Hippocampal formation (tissue), 2 donors: ENCODE measurements around the gene DEFB110.

Experiments
- DNase-seq, 2 donors: peaks; one replicate each; lab custom pipeline; 2025; lab: John Stamatoyannopoulos, UW

The DEFB110 gene

DNA sequence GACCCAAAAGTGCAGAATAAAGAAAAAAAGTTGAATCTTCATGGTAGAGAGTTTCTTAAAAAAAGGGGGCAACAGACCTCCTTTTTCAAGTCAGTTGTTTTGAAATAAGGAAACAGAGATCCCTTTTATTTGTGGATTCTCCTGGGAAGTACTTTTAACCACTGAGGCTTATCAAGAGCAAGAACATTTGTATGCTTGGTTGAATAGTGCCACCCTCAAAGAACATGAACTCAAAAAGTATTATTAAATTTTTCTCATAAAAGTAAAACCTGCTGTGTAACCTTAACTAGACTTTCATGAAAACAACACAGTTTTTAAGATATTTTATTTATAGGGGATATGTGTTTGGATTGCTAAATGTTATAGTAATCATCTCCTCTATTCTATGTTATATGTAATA is at the start of gene DEFB110:
DEFB110 (minus strand) TSS at position 101 of the 400 bp plus-strand sequence; CDS start at position 42, 59 bp downstream.
- DNase-seq = no peak

DNA sequence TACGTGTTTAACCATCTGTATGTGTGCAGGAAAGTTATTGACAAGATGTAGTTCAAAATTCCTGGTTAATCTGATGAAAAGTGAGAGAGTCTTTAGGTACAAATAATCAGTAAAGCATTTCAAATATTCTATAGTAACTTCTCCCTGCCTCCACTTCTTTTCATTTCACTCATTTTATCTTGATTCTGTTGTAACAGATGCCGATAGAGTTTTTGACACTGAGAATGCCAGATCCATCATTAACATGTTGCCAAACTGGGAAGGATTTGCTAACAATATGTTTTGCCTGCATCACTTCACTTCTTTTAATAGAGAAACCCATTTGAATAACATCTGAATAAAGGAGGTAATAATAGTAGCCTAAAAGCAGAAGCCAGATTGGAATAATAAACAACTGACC is 48.3 kb upstream of the DEFB110 start:
- no peak for DNase-seq

DNA sequence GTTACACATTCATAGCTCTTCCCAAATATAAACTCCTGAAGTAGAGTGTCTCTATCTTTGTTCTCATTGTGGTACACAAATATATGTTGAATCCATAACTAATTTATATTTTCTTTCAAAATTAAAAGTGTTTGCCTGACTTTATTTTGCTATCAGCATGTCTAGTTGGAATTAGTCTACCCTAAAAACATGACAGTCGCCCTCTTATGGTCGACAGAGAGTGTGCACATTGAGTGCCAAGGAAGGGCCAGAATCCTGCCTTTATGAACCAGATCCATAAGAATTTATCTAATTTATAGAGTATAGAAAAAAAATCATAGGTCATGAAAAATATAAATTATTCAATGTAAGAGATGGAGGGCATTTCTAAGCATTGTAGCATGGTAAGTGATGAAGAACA is 40.3 kb upstream of the DEFB110 start:
- no peak for DNase-seq

DNA sequence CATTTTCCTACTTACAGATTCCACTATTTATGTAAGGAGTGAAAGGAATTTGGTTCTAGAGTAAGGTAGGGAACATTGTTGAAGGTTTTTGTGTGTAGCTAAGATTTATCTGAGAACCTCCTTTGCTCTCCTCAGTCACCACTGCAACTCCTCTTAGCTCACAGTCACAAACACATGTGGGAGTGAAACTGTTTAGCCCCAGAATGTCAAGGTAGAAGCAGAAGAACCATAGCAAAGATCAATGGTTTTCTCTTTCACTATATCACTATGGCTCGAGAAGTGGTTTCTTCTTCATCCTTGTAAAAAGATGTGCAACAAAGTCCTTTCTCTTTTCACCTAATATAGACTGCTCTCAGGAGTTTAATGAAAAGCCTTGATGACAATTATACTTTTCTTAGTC is 34.4 kb upstream of the DEFB110 start:
- DNase-seq = no peak

DNA sequence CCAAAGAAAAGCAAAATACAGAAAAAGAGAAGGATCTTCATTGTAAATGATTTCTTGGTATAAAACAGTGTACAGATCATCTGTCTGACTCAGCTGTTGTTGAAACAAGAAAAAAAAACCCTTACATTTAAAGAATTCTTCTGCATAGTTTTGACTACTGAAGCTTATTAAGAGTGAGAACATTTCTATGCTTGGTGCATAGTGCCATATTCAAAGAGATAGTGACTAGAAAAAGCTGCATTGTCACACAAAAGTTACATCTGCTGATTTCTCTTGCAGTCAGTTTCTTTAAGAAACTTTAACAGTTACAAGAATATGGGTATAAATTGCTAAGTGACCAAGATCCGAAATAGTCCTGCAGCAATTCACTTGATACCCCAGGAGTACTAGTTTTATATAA is 28.0 kb upstream of the DEFB110 start, which contains the start of gene DEFB112:
DEFB112 (minus strand) TSS at position 101 of the 400 bp plus-strand sequence; CDS start at position 41, 60 bp downstream.
- no peak for DNase-seq

DNA sequence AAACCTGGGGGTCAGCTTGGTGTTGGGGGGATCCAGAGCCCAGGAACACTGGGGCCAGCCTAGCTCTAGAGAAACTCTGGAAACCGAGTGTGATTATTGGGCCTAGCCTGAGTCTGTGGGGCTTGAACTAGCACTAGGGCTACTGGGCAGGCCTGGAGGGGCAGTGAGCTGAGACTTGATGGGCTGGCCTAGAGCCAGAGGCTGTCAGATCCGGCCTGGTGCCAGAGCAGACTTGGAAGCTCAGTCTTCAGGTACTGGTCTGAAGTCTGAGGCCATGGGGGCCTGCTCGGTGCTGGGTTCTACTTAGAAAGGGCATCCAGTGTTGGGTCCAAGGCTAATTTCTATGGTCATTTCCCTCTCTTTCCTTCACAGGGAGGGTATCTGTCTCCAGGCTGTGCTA is 25.2 kb upstream of the DEFB110 start:
- DNase-seq = no peak

DNA sequence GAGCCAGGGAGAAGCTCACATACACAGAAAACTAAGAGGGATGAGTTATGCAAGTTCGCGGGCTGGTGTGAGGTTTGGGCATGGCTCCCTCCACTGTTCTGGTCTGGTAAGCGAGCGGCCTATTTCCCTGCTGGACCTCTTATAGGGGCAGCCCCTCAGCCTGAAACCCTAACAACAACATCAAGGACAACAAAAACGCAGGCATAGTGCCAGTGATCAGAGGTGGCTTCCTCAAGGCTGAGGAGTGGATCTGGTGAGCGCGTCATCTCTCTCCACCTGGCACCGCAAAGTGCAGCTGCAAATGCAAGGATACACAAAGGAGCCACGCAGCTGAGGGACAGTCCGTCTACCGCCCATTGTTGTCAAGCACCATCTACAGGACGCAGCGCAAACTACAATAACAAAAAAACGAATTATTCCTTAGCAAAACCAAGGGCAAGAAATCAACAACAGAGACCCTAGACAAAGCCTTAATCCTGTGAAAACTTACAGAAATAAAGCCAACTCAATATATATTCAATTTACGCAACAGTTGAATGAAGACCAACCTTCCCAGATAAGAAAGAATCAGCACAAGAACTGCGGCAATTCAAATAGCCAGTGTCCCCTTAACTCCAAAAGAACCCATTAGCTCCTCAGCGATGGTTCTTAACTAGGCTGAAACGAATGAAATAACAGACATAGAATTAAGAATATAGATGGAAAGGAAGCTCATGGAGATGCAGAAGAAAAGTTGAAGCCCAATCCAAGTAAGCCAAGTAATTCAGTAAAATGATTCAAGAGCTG is 9.2 kb upstream of the DEFB110 start:
- no peak for DNase-seq

DNA sequence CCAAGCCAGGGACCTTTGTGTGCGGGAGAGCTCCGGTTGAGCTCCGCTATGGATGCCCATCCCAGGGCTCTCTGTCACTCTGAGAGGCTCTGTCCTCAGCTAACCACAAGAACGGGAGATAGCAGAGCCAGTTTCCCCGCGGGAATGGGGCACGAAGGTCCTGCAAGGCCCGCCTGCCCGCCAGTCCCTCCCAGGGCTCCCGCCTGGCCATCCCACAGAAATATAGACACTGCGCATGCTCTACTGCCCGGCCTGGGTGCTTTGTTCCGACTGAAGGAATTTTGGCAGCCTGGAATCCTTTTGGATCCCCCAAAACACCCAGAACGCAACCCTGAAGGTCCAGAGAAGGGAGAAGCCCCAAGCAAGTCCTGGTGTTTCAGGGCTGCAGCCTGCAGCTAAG is 8.6 kb upstream of the DEFB110 start:
- no peak for DNase-seq

DNA sequence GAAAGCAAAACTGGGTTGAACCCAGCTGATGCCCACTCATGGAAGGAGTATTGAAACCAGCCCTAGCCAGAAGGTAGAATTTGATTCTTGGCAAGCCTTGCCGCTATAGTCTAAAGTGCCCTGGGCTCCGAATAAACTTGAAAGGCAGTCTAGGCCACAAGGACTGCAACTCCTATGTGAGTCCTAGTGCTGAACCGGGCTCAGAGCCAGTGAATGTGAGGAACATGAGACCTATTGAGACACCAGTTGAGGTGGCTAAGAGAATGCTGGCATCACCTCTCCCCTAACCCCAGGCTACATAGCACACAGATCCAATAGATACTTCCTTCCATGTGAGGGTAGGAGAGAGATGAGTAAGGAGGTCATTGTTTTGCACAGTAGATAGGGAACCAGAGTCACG is 3.5 kb upstream of the DEFB110 start:
- no peak for DNase-seq

DNA sequence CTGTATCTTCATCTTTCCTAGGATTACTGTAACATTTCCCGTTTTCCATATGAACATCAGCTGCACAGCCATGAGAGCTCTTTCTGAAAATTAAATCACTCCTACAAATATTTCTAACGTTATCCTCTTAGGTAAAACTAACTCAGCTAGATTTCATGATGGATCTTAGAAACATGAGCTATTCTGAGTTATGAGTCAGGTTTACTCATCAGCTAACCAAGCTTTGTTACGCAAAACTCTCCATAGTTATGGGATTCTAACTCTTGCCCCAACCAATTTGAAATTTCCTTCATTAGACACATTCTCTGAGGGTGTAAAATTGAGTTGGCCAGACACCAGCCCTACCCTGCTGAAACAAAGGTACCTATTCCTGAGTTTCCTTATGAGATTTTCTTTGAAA is 14.0 kb downstream of the DEFB110 start:
- DNase-seq = no peak

DNA sequence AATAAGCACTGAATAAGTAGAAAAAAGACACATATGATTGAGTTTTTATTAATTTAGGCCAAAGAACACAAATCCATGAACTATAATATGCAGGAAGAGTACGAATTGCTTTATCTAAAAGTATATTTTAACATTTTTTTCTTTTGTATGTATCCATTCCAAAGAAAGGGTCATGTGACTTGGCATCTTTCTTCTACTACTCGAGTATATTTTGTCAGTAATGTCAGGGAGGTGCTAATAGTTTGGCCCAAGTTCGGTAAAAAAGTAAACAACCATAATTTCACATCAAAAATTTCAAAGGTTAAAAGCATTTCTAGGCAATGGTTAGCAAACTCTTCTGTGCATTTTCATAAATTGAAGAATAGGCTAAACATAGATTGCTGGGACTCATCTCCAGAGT is 18.7 kb downstream of the DEFB110 start:
- DNase-seq = no peak

DNA sequence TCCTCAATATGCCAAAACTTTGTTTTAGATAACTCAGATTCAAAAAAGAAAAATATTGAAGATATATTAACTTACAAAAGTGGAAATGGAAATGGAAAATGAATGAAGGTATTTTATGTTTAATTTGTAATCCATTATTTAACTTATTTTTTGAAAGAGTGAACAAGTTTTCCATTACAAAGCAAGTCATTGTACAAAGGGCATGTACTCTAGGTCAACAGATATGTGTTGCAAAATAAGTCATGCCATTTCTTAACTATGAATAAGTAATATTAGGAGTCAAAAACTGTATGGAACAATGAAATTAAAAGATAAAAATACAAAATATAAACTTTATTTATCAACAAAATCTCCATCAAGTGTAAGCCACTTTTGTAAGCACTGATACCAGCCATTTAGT is 26.5 kb downstream of the DEFB110 start:
- no peak for DNase-seq

DNA sequence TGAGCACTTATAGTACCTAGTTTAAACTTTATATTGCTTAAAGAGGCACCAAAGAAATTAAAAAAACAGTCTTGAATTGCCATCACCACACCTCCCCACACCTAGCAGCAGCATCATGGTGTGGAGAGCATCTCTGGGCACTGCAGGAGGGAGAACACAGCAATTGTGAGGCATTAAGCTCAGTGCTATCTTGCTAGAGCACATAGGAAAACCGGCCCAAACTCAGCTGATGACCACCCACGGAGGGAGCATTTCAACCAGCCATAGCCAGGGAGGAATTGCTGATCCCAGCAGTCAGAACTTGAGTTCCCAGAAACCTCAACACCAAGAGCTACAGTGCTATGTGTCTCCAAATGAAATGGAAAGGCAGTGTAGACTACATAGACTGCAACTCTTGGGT is 32.9 kb downstream of the DEFB110 start:
- no peak for DNase-seq

DNA sequence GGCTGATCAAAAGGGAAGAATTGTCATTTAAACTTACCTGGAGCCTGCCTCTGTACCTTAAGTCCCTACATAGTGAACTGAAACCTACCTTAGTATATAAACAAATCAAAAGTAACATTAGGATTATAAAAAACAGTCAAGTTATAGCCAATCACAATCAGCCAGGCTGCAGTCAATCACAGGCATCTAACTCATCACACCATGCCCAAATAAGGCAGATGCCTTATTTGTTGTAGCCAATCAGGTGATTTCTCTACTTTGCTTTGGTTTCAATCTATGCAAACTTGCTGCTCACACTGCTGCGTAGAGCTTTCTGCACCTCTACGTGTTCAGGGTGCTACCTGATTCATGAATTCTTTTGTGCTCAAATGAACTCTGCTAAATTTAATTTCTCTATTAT is 34.0 kb downstream of the DEFB110 start:
- no peak for DNase-seq

DNA sequence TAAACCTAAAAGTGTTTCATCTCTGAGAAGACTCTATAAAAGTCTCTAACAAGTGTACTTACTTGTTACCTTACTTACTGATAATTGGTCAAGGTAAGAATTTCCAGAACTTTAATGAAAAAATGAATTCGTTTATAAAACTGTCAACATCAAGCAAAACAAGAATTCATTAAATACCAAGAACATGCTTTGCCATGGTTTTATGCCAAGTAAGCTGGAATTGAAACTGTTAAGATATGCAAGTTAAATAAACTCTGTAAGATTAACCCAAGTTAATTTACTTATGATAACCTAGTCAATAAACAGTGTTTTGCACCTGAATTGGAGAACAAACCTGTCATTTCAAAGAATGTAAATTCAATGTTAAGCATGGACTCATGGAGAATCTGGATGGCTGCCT is 35.2 kb downstream of the DEFB110 start:
- DNase-seq = no peak

DNA sequence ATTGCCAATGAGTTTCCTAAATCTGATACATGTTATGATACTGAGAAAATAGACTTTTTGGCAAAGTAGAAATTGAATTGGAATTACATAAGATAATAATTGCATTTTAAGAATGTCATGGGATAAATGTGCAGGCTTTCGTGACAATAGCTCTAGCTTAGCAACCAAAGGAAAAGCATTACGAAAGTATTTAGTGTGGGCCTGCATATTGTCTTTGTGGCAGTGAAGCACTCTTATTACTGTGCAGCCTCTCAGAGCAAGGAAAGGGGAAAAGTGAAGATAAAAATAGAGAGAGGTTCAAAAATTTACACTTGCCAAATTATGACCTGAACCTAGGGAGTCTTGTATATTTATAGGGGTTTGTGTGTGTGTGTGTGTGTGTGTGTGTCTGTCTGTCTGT is 39.7 kb downstream of the DEFB110 start:
- no peak for DNase-seq

DNA sequence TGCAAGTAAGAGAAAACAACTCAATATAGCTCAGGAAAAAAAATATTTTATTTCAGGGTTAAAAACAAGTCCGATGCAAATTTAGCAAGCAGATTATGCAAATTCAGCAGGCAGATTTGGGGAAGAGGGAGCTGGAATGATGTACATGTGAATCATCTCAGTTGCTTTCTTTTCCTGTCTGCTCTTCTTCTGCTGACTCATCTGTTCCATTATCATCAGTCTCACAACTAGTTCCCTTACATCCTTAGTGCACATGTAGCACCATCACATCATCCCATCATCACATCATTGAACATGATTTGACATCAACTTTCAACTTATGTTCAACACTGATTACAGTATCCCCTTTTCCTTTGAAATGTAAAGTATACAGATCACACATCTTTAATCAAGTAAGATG is 40.9 kb downstream of the DEFB110 start:
- DNase-seq = no peak

DNA sequence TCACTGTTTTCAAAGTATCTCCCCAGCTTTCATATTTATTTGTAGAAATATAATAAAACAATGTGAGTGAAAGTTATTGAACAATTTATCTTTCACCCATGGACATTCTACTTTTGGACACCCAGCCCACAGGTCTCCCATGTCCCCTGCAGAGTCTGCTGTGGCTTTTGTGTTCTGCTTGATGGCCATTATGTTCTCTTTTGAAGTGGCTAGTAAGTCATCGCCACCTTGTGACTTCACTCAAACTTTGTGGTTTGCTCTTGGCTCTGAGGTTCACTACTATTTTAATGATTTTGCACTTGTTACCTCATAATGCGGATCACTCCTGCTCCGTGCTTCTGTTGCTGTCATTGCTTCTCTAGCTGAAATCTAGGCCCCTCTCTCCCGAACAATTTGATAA is 42.2 kb downstream of the DEFB110 start:
- DNase-seq = no peak

DNA sequence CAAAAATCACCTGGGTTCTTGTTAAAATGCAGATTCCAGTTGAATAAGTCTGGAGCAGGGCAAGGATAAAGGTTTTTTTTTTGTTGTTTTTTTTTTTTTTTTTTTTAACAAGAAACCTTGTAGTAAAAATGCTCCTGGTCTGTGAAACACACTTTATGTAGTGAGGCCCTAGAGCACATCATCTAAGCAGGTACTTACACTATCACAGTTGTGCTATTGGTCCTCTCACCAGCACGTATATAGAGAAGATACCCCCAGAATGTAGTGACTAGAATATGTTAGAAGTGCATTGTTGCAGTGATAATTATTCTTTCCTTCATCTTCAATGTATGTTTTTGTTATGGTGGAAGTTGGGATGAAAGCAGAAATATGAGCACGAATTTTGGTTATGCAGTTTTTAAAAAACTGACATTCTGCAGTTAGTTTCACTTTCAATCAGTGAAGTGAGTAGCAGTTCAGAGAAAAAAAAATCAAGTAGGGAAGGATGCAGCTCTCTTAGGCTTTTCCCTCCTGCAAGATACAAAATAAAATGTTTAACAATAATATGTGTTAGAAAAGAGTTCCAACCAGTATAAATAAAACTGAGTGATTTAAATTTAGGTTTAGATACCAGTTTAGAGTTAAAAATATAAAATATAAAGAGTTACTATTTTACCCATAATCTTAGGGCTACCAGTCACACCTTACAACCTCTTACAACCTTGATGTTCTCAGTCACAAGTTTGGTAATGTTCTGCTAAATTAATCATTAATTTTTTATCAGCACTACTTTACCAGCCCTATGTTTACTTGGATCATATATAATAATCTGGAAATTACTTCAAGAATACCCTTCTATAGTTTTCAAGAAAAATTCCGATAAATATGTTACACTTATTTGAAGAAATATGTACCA is 43.2 kb downstream of the DEFB110 start:
- no peak for DNase-seq

DNA sequence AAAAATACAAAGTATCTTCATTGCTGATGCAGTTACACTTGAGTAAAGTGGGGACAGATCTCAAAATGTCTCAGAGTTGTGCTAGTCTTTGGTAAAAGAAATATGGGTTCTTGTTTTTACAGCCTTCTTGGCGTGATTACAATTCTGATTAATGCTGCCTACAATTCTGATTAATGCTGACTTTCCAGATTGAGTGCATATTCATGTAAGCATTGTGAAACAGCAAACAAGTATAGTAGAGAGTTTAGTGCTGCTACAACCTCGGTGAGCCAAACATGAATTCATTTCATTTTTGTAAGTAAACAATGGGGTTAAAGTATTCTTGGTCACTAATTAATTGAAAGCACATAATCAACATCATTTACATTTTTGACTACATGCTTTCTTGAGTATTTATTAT is 52.2 kb downstream of the DEFB110 start, which contains the start of gene DEFB113:
DEFB113 (minus strand) TSS at position 21 of the 400 bp plus-strand sequence; CDS start at position 21, 0 bp downstream.
- no peak for DNase-seq
